OCI-LY7 (cell line): ENCODE data around the gene HIVEP3. TPM values are rescaled to one million over a fixed set of nuclear protein-coding genes. Genes with fewer than 3 reads are reported as not detected.

Experiments
- BruUV-seq: library from RNA; stranded (reverse); fragments of 400-500 nt; replicated peaks from 2 replicates; lab custom pipeline; 2021; lab: Mats Ljungman, UMichigan
- CTCF ChIA-PET: fragments of 300-600 bp; sonication (Branson Sonifier 250); formaldehyde crosslinking; loops from one replicate; lab custom pipeline; 2022; ENCODE audit warnings: antibody characterized with exemption; ENCODE audit not compliant: unreplicated experiment; lab: Charles Lee
- POLR2A ChIA-PET: fragments of 300-600 bp; sonication (Branson Sonifier 250); formaldehyde crosslinking; loops from one replicate; lab custom pipeline; 2022; ENCODE audit warnings: antibody characterized with exemption; lab: Charles Lee
- DNase-seq: peaks from one replicate; pipeline ENCODE4 v3.0.0-alpha.2; 2015; ENCODE audit warnings: low spot score
- H2AFZ ChIP-seq: fragments of 200-600 bp; sonication (generic), shearing (Covaris generic); 2 replicates; pipeline ENCODE4 v1.6.1; 2014; ENCODE audit warnings: mild to moderate bottlenecking, antibody characterized with exemption, low read length, moderate library complexity
- H3K27ac ChIP-seq: fragments of 200-600 bp; sonication (generic); 2 replicates; pipeline ENCODE4 v1.5.1; 2014; ENCODE audit warnings: mixed run types, low read depth, mild to moderate bottlenecking, moderate library complexity, low read length, inconsistent platforms; ENCODE audit not compliant: poor library complexity, severe bottlenecking
- H3K36me3 ChIP-seq: fragments of 200-600 bp; sonication (generic); 2 replicates; pipeline ENCODE4 v1.6.1; 2014; ENCODE audit warnings: mild to moderate bottlenecking, antibody characterized with exemption, low read length, moderate library complexity, mixed read lengths; ENCODE audit not compliant: insufficient read depth
- H3K4me1 ChIP-seq: fragments of 200-600 bp; sonication (generic); 2 replicates; pipeline ENCODE4 v1.5.1; 2014; ENCODE audit warnings: mild to moderate bottlenecking, low read length; ENCODE audit not compliant: insufficient read depth, poor library complexity, severe bottlenecking
- H3K4me2 ChIP-seq: fragments of 200-600 bp; sonication (generic); 2 replicates; pipeline ENCODE4 v1.6.1; 2014; ENCODE audit warnings: mild to moderate bottlenecking, low read length
- H3K4me3 ChIP-seq: fragments of 200-600 bp; sonication (generic); 2 replicates; pipeline ENCODE4 v1.5.1; 2014; ENCODE audit warnings: mild to moderate bottlenecking, low read depth, low read length; ENCODE audit not compliant: poor library complexity, severe bottlenecking
- H3K79me2 ChIP-seq: fragments of 200-600 bp; sonication (generic); 2 replicates; pipeline ENCODE4 v1.6.1; 2016; ENCODE audit warnings: low read depth, mild to moderate bottlenecking, low read length, moderate library complexity, mixed read lengths; ENCODE audit not compliant: insufficient read depth
- H3K9me2 ChIP-seq: fragments of 200-600 bp; sonication (generic); 2 replicates; pipeline ENCODE4 v1.6.1; 2016; ENCODE audit warnings: mild to moderate bottlenecking, low read length, mixed read lengths; ENCODE audit not compliant: insufficient read depth
- H3K9me3 ChIP-seq: fragments of 200-600 bp; sonication (generic); 2 replicates; pipeline ENCODE4 v1.6.1; 2014; ENCODE audit warnings: mild to moderate bottlenecking, mixed run types, low read length, mixed read lengths
- H4K20me1 ChIP-seq: fragments of 200-600 bp; sonication (generic); 2 replicates; pipeline ENCODE4 v1.6.1; 2014; ENCODE audit warnings: mild to moderate bottlenecking, antibody characterized with exemption, low read length, moderate library complexity, mixed read lengths; ENCODE audit not compliant: insufficient read depth
- EZH2phosphoT487 ChIP-seq: fragments of 200-600 bp; sonication (generic); IDR thresholded peaks from 2 replicates; pipeline ENCODE4 v1.6.1; 2018; ENCODE audit warnings: low read depth, borderline replicate concordance, mild to moderate bottlenecking, mixed run types, antibody characterized with exemption, low read length, moderate library complexity, mixed read lengths
- intact Hi-C: fragments of 100-400 bp; cut with micrococcal nuclease; formaldehyde crosslinking; loops from one replicate; pipeline ENCODE4 v1.10.0; 2022; ENCODE audit not compliant: unreplicated experiment
- total RNA-seq, 2 experiments: library from RNA; depleted of rRNA in 1 of 2; stranded (reverse); fragments of >200 nt in 1 of 2; shearing (Covaris generic) in 1 of 2; gene quantifications; 2 replicates each; pipeline ENCODE4 v1.2.3, GENCODE V29; 2014 to 2022
- TF ChIP-seq, protein P1 (sequence below): fragments of 200-600 bp; sonication (generic); conservative IDR thresholded peaks from 2 replicates; pipeline ENCODE4 v1.5.1; 2014; ENCODE audit warnings: mild to moderate bottlenecking, antibody characterized with exemption, low read length, moderate library complexity, mixed read lengths

The HIVEP3 gene
- total RNA-seq, 2 experiments from 2014 or later, result 0.53 to 0.60 TPM

DNA sequence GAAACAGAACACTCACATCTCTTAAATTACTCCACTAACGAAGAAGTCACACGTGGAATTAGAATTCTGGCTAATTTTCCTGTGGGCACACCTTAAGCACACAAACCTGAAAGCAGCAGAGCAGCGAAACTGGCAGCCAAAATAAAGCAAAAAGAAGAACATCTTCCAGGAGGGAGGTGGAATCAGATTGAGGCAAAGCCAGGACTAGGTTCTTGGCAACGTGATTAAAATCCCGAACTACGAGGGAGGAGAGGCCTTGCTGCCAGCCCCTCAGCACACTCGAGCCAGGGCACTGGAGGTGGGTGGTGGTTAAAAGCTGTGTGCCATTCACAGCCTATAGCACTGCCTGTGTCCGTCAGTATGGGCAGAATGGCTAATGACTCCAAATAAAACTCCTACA is 58.0 kb downstream of the HIVEP3 start:
- Histone ChIP-seq H3K4me1 (no peaks in the 10 kb centered on the region), H3K9me3 (no peaks in the 10 kb centered on the region), H4K20me1 (no peaks in the 10 kb centered on the region), H3K27ac (no peak overlapping the region), H2AFZ (no peak overlapping the region), H3K4me2 (no peak overlapping the region), H3K9me2 (no peaks in the 10 kb centered on the region), H3K36me3 (no peaks in the 10 kb centered on the region), H3K79me2 (no peaks in the 10 kb centered on the region), H3K4me3 (no peak overlapping the region)
- intact Hi-C loops, result loop anchor here (10.0 kb wide), 2 partner anchors 106 to 346 kb away; no protein-coding TSS in a partner anchor
- ChIA-PET POLR2A (no interaction called here), CTCF (no interaction called here)
- BruUV-seq, result no TSS peak
- TF ChIP-seq EZH2phosphoT487, result no peak
- TF ChIP-seq, protein P1, sequence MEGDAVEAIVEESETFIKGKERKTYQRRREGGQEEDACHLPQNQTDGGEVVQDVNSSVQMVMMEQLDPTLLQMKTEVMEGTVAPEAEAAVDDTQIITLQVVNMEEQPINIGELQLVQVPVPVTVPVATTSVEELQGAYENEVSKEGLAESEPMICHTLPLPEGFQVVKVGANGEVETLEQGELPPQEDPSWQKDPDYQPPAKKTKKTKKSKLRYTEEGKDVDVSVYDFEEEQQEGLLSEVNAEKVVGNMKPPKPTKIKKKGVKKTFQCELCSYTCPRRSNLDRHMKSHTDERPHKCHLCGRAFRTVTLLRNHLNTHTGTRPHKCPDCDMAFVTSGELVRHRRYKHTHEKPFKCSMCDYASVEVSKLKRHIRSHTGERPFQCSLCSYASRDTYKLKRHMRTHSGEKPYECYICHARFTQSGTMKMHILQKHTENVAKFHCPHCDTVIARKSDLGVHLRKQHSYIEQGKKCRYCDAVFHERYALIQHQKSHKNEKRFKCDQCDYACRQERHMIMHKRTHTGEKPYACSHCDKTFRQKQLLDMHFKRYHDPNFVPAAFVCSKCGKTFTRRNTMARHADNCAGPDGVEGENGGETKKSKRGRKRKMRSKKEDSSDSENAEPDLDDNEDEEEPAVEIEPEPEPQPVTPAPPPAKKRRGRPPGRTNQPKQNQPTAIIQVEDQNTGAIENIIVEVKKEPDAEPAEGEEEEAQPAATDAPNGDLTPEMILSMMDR, result no peak
- no peak for DNase-seq

DNA sequence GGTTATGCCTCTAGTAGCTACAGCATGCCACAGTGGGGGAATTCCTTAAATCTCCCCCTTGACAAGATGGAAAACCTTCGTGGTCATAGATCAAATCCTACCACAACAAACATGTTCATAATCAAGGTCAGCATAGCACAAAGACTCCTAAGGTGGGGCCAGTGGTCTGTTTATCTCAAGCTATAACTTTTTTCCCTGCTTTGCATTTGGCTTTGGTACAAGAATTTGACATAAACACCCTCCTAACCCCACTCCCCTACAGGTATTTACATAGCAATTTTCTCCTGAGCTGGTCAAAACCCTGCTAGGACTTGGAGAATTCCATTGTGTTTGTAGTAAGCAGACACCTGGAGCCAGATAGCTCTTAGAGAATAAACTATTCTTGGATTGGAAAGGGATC is 58.5 kb downstream of the HIVEP3 start:
- POLR2A ChIA-PET, result no interaction called here
- H3K79me2 ChIP-seq, result no peaks in the 10 kb centered on the region
- no peaks in the 10 kb centered on the region for H3K4me1 ChIP-seq
- no peaks in the 10 kb centered on the region for H4K20me1 ChIP-seq
- no peak overlapping the region for H3K4me3 ChIP-seq
- no peak for DNase-seq
- H3K9me3 ChIP-seq, result no peaks in the 10 kb centered on the region
- H2AFZ ChIP-seq, result no peak overlapping the region
- H3K36me3 ChIP-seq, result no peaks in the 10 kb centered on the region
- CTCF ChIA-PET, result no interaction called here
- TF ChIP-seq, protein P1, result no peak
- no peak for TF ChIP-seq EZH2phosphoT487
- H3K4me2 ChIP-seq, result no peak overlapping the region
- H3K9me2 ChIP-seq, result no peaks in the 10 kb centered on the region
- BruUV-seq, result no TSS peak
- intact Hi-C loops, result loop anchor here (10.0 kb wide), 2 partner anchors 105 to 345 kb away; no protein-coding TSS in a partner anchor
- no peak overlapping the region for H3K27ac ChIP-seq

DNA sequence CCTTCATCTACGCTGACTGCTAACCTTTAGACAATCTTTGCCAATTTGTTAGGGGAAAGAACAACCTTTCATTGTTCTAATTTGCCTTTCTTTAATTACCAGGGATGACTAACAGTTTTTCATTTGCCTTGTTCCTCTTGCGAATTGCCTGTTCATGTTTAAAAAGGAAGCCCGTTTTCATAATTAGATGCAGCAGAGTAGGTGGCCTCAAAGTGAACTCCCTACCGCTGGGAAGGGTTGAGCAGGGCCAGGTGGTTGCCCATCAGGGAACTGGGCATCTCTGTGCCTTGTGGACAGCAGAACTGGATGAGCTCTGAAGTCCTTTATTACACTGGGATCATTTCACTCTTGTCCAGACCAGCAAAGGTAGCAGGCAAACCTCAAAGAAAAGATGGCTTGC is 59.0 kb downstream of the HIVEP3 start:
- ChIA-PET CTCF (no interaction called here), POLR2A (no interaction called here)
- H3K36me3 ChIP-seq, result no peaks in the 10 kb centered on the region
- no peaks in the 10 kb centered on the region for H3K9me2 ChIP-seq
- DNase-seq, result no peak
- H2AFZ ChIP-seq, result no peak overlapping the region
- intact Hi-C loops, result loop anchor here (10.0 kb wide), 2 partner anchors 105 to 345 kb away; no protein-coding TSS in a partner anchor
- no peaks in the 10 kb centered on the region for H3K79me2 ChIP-seq
- no peaks in the 10 kb centered on the region for H4K20me1 ChIP-seq
- no peak overlapping the region for H3K4me2 ChIP-seq
- no peaks in the 10 kb centered on the region for H3K4me1 ChIP-seq
- no peak overlapping the region for H3K4me3 ChIP-seq
- no peak overlapping the region for H3K27ac ChIP-seq
- no peaks in the 10 kb centered on the region for H3K9me3 ChIP-seq
- no TSS peak for BruUV-seq
- TF ChIP-seq EZH2phosphoT487, result no peak
- TF ChIP-seq, protein P1, result no peak
